Liver (tissue), 9 donors: ENCODE measurements around the gene SMTNL2. TPM values are rescaled to one million over a fixed set of nuclear protein-coding genes. Genes with fewer than 3 reads are reported as not detected.
"Not testable (repeated sequence)": the region's sequence is repeated elsewhere in the genome, so short reads cannot be mapped to it uniquely, and the experiment has no call there.

Source experiments
- DNase-seq: peaks from one replicate; pipeline ENCODE4 v3.0.0-alpha.2; 2017; ENCODE audit warnings: low spot score
- H3K27ac ChIP-seq, 2 donors: one replicate each; pipeline ENCODE4 v1.7.0; 2013; ENCODE audit warnings: inconsistent platforms in 2 of 2, low read length in 2 of 2, control low read depth in 1 of 2, low read depth in 1 of 2, mild to moderate bottlenecking in 1 of 2
- H3K27me3 ChIP-seq, 4 donors: one replicate each; pipeline versions ENCODE4 v1.6.1 to v1.7.0; 2013; ENCODE audit warnings: low read length in 3 of 4, inconsistent platforms in 1 of 4, mild to moderate bottlenecking in 1 of 4, moderate library complexity in 1 of 4; ENCODE audit not compliant: control insufficient read depth in 4 of 4, insufficient read depth in 4 of 4
- H3K36me3 ChIP-seq, 4 donors: one replicate each; pipeline versions ENCODE4 v1.6.1 to v1.7.0; 2013; ENCODE audit warnings: low read length in 3 of 4, mild to moderate bottlenecking in 3 of 4, low read depth in 1 of 4, moderate library complexity in 1 of 4; ENCODE audit not compliant: control insufficient read depth in 4 of 4, insufficient read depth in 3 of 4
- H3K4me1 ChIP-seq, 4 donors: one replicate each; pipeline versions ENCODE4 v1.6.1 to v1.7.0; 2013; ENCODE audit warnings: low read length in 3 of 4, mild to moderate bottlenecking in 3 of 4, moderate library complexity in 1 of 4; ENCODE audit not compliant: control insufficient read depth in 4 of 4, insufficient read depth in 4 of 4
- H3K4me3 ChIP-seq, 3 donors: one replicate each; pipeline versions ENCODE4 v1.6.1 to v1.7.0; 2013; ENCODE audit warnings: low read length in 3 of 3, control low read depth in 1 of 3, low read depth in 1 of 3, mild to moderate bottlenecking in 1 of 3
- H3K9ac ChIP-seq, 2 donors: one replicate each; pipeline ENCODE4 v1.7.0; 2013; ENCODE audit warnings: low read length in 2 of 2, mild to moderate bottlenecking in 2 of 2, moderate library complexity in 2 of 2, control low read depth in 1 of 2, low read depth in 1 of 2
- H3K9me3 ChIP-seq, 4 donors: one replicate each; pipeline versions ENCODE4 v1.6.1 to v1.7.0; 2013; ENCODE audit warnings: low read length in 3 of 4; ENCODE audit not compliant: control insufficient read depth in 4 of 4
- EGR1 ChIP-seq, 2 donors: IDR thresholded peaks; 2 replicates each; pipeline ENCODE4 v1.6.1; 2016 to 2018; ENCODE audit warnings: antibody characterized with exemption in 2 of 2, low read depth in 2 of 2
- FOXA1 ChIP-seq: IDR thresholded peaks from 2 replicates; pipeline ENCODE4 v1.6.1; 2016; ENCODE audit warnings: antibody characterized with exemption
- GABPA ChIP-seq, 2 donors: IDR thresholded peaks in 1 of 2; conservative IDR thresholded peaks in 1 of 2; 2 replicates each; pipeline ENCODE4 v1.6.1; 2016; ENCODE audit warnings: antibody characterized with exemption in 2 of 2, mild to moderate bottlenecking in 1 of 2, moderate library complexity in 1 of 2
- HNF4A ChIP-seq, 2 donors: conservative IDR thresholded peaks; 2 replicates each; pipeline ENCODE4 v1.6.1; 2016; ENCODE audit warnings: antibody characterized with exemption in 2 of 2, mild to moderate bottlenecking in 2 of 2
- JUND ChIP-seq, 2 donors: IDR thresholded peaks; 2 replicates each; pipeline ENCODE4 v1.6.1; 2016; ENCODE audit warnings: antibody characterized with exemption in 2 of 2
- RAD21 ChIP-seq, 2 donors: IDR thresholded peaks; 2 replicates each; pipeline ENCODE4 v1.6.1; 2016; ENCODE audit warnings: antibody characterized with exemption in 2 of 2, mild to moderate bottlenecking in 2 of 2
- RXRA ChIP-seq, 2 donors: IDR thresholded peaks; 2 replicates each; pipeline ENCODE4 v1.6.1; 2017 to 2018; ENCODE audit warnings: antibody characterized with exemption in 2 of 2, mild to moderate bottlenecking in 1 of 2
- YY1 ChIP-seq: IDR thresholded peaks from 2 replicates; pipeline ENCODE4 v1.6.1; 2016; ENCODE audit warnings: antibody characterized with exemption, mild to moderate bottlenecking
- WGBS: extraction: QIAGEN DNeasy Blood & Tissue Kit; methylation state at CpG from one replicate; pipeline ENCODE4 v1.1.7; 2013; 5-methylcytosine and 5-hydroxymethylcytosine counted together
- polyA plus RNA-seq, 2 donors: library from polyadenylated mRNA; stranded (reverse) in 1 of 2; unstranded in 1 of 2; fragments of 200-250 nt in 1 of 2; fragments of >200 nt in 1 of 2; fragmentation: Nextera tagmentation in 1 of 2; extraction: Ambion mirVana in 1 of 2; gene quantifications; one replicate each; pipeline versions ENCODE4 v1.2.1 to v1.2.3, GENCODE V29; 2013 to 2015
- total RNA-seq, 2 donors: library from RNA; depleted of rRNA; stranded (reverse); fragments of >200 nt; gene quantifications; one replicate each; pipeline ENCODE4 v1.2.3, GENCODE V29; 2014
- TF ChIP-seq, protein P1 (sequence below): IDR thresholded peaks from 2 replicates; pipeline ENCODE4 v1.6.1; 2016; ENCODE audit warnings: antibody characterized with exemption
- TF ChIP-seq, protein P2 (sequence below): IDR thresholded peaks from 2 replicates; pipeline ENCODE4 v1.6.1; 2016; ENCODE audit warnings: antibody characterized with exemption
- TF ChIP-seq, protein P3 (sequence below): IDR thresholded peaks from 2 replicates; pipeline ENCODE4 v1.6.1; 2016; ENCODE audit warnings: antibody characterized with exemption
- donor health status: healthy.
- donor health status: healthy.
- donor health status: healthy.
- donor health status: healthy.
- donor health status: healthy.

Gene SMTNL2
- total and polyA plus RNA-seq, 4 donors, result 0.13 to 0.29 TPM; not detected in 2

DNA sequence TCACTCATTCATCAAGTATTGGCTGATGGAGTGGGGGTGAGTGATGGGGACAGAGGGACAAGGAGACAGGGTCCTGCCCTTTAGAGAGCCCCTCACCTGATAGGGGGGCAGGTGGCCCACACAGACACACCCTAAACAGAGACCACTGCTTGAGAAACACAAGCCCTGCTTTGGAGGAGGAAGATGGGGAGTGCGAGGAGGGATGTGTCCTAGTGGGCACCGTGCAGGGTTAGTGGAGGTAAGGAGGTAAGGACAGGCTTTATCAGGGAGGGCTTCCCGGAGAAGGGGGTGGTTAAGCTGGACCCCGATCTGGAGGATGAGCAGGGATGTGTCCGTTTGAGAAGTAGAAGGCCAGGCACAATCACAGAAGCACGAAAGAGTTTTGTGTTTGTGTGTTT, 8.2 kb upstream of the SMTNL2 start (continued):
- TF ChIP-seq FOXA1 (no peak), GABPA (IDR thresholded peaks at IDR 0.05 in 1 of 2, conservative IDR thresholded peaks at IDR 0.05 in 1 of 2) (no peak)

DNA sequence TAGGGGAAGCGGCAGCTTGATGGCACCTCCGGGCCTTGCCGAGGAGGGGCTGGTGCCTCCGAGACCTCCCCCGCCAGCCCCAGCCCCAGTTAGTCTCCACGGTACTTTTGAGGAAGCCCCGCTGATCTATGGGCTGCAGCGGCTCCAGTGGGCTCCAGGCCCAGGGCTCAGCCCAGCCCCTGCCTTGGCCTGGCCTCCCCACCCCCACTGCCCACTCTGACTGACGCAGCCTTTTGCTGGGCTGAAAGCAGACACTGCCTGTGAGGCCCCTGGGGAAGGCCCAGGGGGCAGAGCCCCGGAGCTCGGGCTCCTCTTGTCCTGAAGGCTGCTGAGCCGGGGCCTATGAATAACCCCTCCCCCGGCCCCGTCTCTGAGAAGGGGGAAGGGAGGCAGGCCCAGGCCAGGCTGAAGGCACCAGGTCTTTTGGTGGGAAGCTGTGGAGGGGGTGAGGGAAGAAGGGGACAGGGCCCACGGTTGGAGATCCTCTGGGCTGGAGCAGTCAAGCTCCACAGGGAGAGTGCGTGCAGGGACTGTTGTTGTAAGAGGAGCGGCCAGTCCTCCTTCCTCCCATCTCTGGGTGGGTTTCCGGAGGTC, 7.5 kb upstream of the SMTNL2 start:
- no peak for DNase-seq
- WGBS, result 84% methylated on average over 18 of the region's 18 CpGs
- peaks cover 0 to 2% (median 0%) of the 10 kb centered on the region in 4 donors for H3K36me3 ChIP-seq
- H3K4me3 ChIP-seq, result no peak overlapping the region
- H3K4me1 ChIP-seq, result peaks cover 0 to 14% (median 6%) of the 10 kb centered on the region in 4 donors
- H3K9ac ChIP-seq, result no peak overlapping the region
- no peak for TF ChIP-seq RXRA (IDR thresholded peaks at IDR 0.05)
- no peak for TF ChIP-seq HNF4A (conservative IDR thresholded peaks at IDR 0.05)
- TF ChIP-seq EGR1 (IDR thresholded peaks at IDR 0.05; ENCODE audit: low read depth in 2 of 2), result no peak
- TF ChIP-seq GABPA (IDR thresholded peaks at IDR 0.05 in 1 of 2, conservative IDR thresholded peaks at IDR 0.05 in 1 of 2), result no peak
- TF ChIP-seq, protein P1, sequence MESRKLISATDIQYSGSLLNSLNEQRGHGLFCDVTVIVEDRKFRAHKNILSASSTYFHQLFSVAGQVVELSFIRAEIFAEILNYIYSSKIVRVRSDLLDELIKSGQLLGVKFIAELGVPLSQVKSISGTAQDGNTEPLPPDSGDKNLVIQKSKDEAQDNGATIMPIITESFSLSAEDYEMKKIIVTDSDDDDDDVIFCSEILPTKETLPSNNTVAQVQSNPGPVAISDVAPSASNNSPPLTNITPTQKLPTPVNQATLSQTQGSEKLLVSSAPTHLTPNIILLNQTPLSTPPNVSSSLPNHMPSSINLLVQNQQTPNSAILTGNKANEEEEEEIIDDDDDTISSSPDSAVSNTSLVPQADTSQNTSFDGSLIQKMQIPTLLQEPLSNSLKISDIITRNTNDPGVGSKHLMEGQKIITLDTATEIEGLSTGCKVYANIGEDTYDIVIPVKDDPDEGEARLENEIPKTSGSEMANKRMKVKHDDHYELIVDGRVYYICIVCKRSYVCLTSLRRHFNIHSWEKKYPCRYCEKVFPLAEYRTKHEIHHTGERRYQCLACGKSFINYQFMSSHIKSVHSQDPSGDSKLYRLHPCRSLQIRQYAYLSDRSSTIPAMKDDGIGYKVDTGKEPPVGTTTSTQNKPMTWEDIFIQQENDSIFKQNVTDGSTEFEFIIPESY, result no peak
- TF ChIP-seq RAD21 (IDR thresholded peaks at IDR 0.05), result no peak
- no peak for TF ChIP-seq YY1
- TF ChIP-seq, protein P2, sequence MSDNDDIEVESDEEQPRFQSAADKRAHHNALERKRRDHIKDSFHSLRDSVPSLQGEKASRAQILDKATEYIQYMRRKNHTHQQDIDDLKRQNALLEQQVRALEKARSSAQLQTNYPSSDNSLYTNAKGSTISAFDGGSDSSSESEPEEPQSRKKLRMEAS, result no peak
- TF ChIP-seq, protein P3, sequence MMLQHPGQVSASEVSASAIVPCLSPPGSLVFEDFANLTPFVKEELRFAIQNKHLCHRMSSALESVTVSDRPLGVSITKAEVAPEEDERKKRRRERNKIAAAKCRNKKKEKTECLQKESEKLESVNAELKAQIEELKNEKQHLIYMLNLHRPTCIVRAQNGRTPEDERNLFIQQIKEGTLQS, result no peak
- TF ChIP-seq FOXA1, result no peak
- no peaks in the 10 kb centered on the region for H3K27me3 ChIP-seq
- no peak overlapping the region for H3K27ac ChIP-seq
- H3K9me3 ChIP-seq, result no peaks in the 10 kb centered on the region

DNA sequence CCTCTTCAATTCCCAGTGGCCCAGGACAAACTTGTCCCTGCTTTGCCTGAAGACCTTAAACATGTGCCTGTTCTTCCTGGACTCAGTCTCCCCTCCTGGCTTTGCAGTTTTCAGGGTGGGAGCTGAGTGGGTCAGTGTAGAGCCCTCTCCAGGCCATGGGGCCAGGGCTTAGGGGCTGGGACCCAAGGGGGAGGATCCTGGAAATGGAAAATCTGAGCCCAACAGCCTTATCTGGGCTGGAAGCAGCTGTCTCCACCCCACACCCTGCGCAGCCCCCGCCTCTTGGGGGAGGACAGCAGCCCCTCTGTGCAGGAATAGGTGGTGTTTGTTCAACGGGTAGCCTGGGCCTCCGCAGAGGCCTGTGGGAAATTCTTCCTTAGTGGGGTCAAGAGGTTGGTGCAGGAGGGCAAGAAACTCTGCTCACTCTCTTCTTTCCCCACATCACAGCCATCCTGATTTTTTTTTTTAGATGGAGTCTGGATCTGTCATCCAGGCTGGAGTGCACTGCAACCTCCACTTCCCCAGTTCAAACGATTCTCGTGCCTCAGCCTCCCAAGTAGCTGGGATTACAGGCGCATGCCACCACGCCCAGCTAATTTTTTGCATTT, 6.8 kb upstream of the SMTNL2 start:
- Histone ChIP-seq H3K4me1 (peaks cover 0 to 14% (median 6%) of the 10 kb centered on the region in 4 donors), H3K4me3 (no peak overlapping the region), H3K27me3 (no peaks in the 10 kb centered on the region), H3K9ac (no peak overlapping the region), H3K9me3 (no peaks in the 10 kb centered on the region), H3K27ac (no peak overlapping the region), H3K36me3 (peaks cover 0 to 2% (median 0%) of the 10 kb centered on the region in 4 donors)
- no peak for TF ChIP-seq JUND (IDR thresholded peaks at IDR 0.05)
- 89% methylated on average over 8 of the region's 8 CpGs for WGBS
- no peak for DNase-seq

DNA sequence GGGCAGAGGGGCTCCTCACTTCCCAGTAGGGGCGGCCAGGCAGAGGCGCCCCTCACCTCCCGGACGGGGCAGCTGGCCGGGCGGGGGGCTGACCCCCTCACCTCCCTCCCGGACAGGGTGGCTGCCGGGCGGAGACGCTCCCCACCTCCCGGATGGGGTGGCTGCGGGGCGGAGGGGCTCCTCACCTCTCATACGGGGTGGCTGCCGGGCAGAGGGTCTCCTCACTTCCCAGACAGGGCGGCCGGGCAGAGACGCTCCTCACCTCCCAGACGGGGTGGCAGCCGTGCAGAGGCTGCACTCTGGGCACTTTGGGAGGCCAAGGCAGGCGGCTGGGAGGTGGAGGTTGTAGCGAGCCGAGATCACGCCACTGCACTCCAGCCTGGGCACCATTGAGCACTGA, 6.0 kb upstream of the SMTNL2 start:
- not testable (repeated sequence) for H3K4me3 ChIP-seq, H3K27ac ChIP-seq, H3K27me3 ChIP-seq, H3K9me3 ChIP-seq, H3K9ac ChIP-seq, DNase-seq, H3K36me3 ChIP-seq
- 95% methylated on average over 23 of the region's 24 CpGs for WGBS
- H3K4me1 ChIP-seq, result peaks cover 0 to 14% (median 6%) of the 10 kb centered on the region in 4 donors
